Measurements from ENCODE around the gene ZNF672. TPM values are rescaled to one million over a fixed set of nuclear protein-coding genes. Genes with fewer than 3 reads are reported as not detected.

Gene ZNF672
- total and polyA plus RNA-seq, 2 of the 4 experiments (the other 2 are of a cell fraction): 6.6 to 12.6 TPM

GRCh38 chr1:248812736-248813425 lies 25.1 kb upstream of the ZNF672 start:
- H2BK20ac ChIP-seq (ENCODE audit: low read depth, low read length): no peak overlapping the region
- H3K4me3 ChIP-seq (ENCODE audit: insufficient read depth, low read depth, low read length): no peak overlapping the region
- no peak overlapping the region for H2BK15ac ChIP-seq (ENCODE audit: low read depth, low read length)
- no peak overlapping the region; the same call in 1 of the 2 replicates for H2AK5ac ChIP-seq (ENCODE audit: low read depth, low read length)
- H3K9me1 ChIP-seq (ENCODE audit: insufficient read depth, low read length): peaks cover 14% of the 10 kb centered on the region; the same call in 1 of the 2 replicates
- intact Hi-C loops (cut with micrococcal nuclease): no loop called here
- DNase-seq (no peak), ATAC-seq (ENCODE audit: low read depth) (no peak)
- in situ Hi-C loops (cut with MboI; ENCODE audit: low sequenced_read_pairs): no loop called here
- no peak overlapping the region for H3K18ac ChIP-seq (ENCODE audit: low read depth, low read length)
- TF ChIP-seq MAZ (IDR thresholded peaks at IDR 0.05; ENCODE audit: borderline replicate concordance, low read depth, low read length) (no peak), CHD1 (IDR thresholded peaks at IDR 0.05; ENCODE audit: low read depth, low read length) (no peak), POLR2A (IDR thresholded peaks at IDR 0.05; ENCODE audit: low read depth, low read length) (no peak), RAD21 (IDR thresholded peaks at IDR 0.05; ENCODE audit: low read length) (no peak), MAFK (IDR thresholded peaks at IDR 0.05; ENCODE audit: low read depth, low read length) (no peak), SMC3 (IDR thresholded peaks at IDR 0.05; ENCODE audit: low read depth, low read length) (no peak), FOS (IDR thresholded peaks at IDR 0.05; ENCODE audit: low read depth, low read length) (no peak), CTCF (conservative IDR thresholded peaks at IDR 0.05; ENCODE audit: low read depth, low read length) (no peak), USF2 (IDR thresholded peaks at IDR 0.05; ENCODE audit: low read depth, low read length) (no peak), RFX5 (IDR thresholded peaks at IDR 0.05; ENCODE audit: low read depth, low read length) (no peak), NFE2L2 (IDR thresholded peaks at IDR 0.05; ENCODE audit: low read depth, low read length) (no peak), BHLHE40 (IDR thresholded peaks at IDR 0.05; ENCODE audit: low read depth, low read length) (no peak), MXI1 (IDR thresholded peaks at IDR 0.05; ENCODE audit: borderline replicate concordance, low read depth, low read length) (no peak), ELK1 (IDR thresholded peaks at IDR 0.05; ENCODE audit: borderline replicate concordance, low read depth, low read length) (no peak), RCOR1 (IDR thresholded peaks at IDR 0.05; ENCODE audit: insufficient replicate concordance, low read length) (no peak), CEBPB (IDR thresholded peaks at IDR 0.05; ENCODE audit: low read depth, low read length) (no peak)
- H4K91ac ChIP-seq (ENCODE audit: insufficient read depth, low read depth, low read length): no peak overlapping the region
- no peak overlapping the region for H2BK120ac ChIP-seq (ENCODE audit: low read depth, low read length)
- H3K4me1 ChIP-seq (ENCODE audit: control insufficient read depth, insufficient read depth, low read length): peaks cover 3% of the 10 kb centered on the region; the same call in 1 of the 2 replicates
- no peak overlapping the region for H2AFZ ChIP-seq (replicated peaks; ENCODE audit: low read length, poor library complexity)
- WGBS, 2 experiments (ENCODE audit: extremely low coverage in 2 of 2, insufficient read length in 1 of 2): 98% methylated on average over 12 of the region's 23 CpGs; no CpG with 5 or more reads in 1 of the 2 experiments
- CTCF ChIA-PET: no interaction called here
- peaks cover 15 to 44% of the 10 kb centered on the region in 2 experiments for H3K79me1 ChIP-seq (ENCODE audit: low read depth in 1 of 2, low read length in 2 of 2)
- no peak overlapping the region for H3K23ac ChIP-seq (ENCODE audit: low read depth, low read length)
- H3K27ac ChIP-seq (ENCODE audit: insufficient read depth, low read length): no peak overlapping the region
- H3K9me3 ChIP-seq (ENCODE audit: control insufficient read depth, insufficient read depth, low read length): no peaks in the 10 kb centered on the region
- H3K9ac ChIP-seq (ENCODE audit: low read depth, low read length): no peak overlapping the region
- no peak overlapping the region for H4K5ac ChIP-seq (ENCODE audit: low read depth, low read length)
- BruUV-seq (replicated peaks): no TSS peak
- H3K4ac ChIP-seq (ENCODE audit: low read depth, low read length): no peak overlapping the region
- H2AK9ac ChIP-seq (replicated peaks; ENCODE audit: low read depth, low read length, poor library complexity): no peak overlapping the region
- POLR2A ChIA-PET (ENCODE audit: unreplicated experiment): no interaction called here
- H3K4me2 ChIP-seq (ENCODE audit: low read depth, low read length): no peak overlapping the region
- no peak overlapping the region for H3K56ac ChIP-seq (ENCODE audit: extremely low read depth, insufficient read depth, low read length)
- H3K14ac ChIP-seq (replicated peaks; ENCODE audit: low read depth, low read length): no peak overlapping the region
- no peak overlapping the region for H4K8ac ChIP-seq (ENCODE audit: low read depth in 2 of 2, low read length in 2 of 2)
- peaks cover 21% of the 10 kb centered on the region for H4K20me1 ChIP-seq (ENCODE audit: insufficient read depth, low read length)
- peaks cover 49% of the 10 kb centered on the region for H3K36me3 ChIP-seq (ENCODE audit: control insufficient read depth, insufficient read depth, low read length)
- no peak overlapping the region for H2BK5ac ChIP-seq (ENCODE audit: low read depth, low read length, poor library complexity, severe bottlenecking)
- dilution Hi-C loops (cut with HindIII; ENCODE audit: low sequenced_read_pairs, unreplicated experiment): no loop called here
- no peaks in the 10 kb centered on the region for H3K27me3 ChIP-seq (ENCODE audit: control insufficient read depth, insufficient read depth, low read length)

Data from IMR-90 (cell line).